SJCRH30 (cell line): ENCODE data around the gene UBE2I. TPM values are rescaled to one million over a fixed set of nuclear protein-coding genes. Genes with fewer than 3 reads are reported as not detected.
"Not testable (repeated sequence)": the region's sequence is repeated elsewhere in the genome, so short reads cannot be mapped to it uniquely, and the experiment has no call there.

ENCODE experiments used
- DNase-seq, 2 experiments: peaks; one replicate each; pipeline ENCODE4 v3.0.0-alpha.2; 2015 to 2020
- H3K27ac ChIP-seq: fragments of 250-450 bp; sonication (Bioruptor Pico); 2 replicates; pipeline ENCODE4 v1.5.1; 2020; ENCODE audit warnings: mild to moderate bottlenecking, moderate library complexity
- H3K27me3 ChIP-seq: fragments of 250-450 bp; sonication (Bioruptor Pico); 2 replicates; pipeline ENCODE4 v1.5.1; 2020; ENCODE audit warnings: mild to moderate bottlenecking, moderate library complexity
- H3K36me3 ChIP-seq: fragments of 250-450 bp; sonication (Bioruptor Pico); 2 replicates; pipeline ENCODE4 v1.5.1; 2020; ENCODE audit warnings: mild to moderate bottlenecking, moderate library complexity
- H3K4me1 ChIP-seq: fragments of 250-450 bp; sonication (Bioruptor Pico); 2 replicates; pipeline ENCODE4 v1.5.1; 2020; ENCODE audit warnings: mild to moderate bottlenecking, moderate library complexity
- H3K4me3 ChIP-seq: fragments of 250-450 bp; sonication (Bioruptor Pico); 2 replicates; pipeline ENCODE4 v1.5.1; 2020; ENCODE audit warnings: mild to moderate bottlenecking, moderate library complexity
- H3K9me3 ChIP-seq: fragments of 250-450 bp; sonication (Bioruptor Pico); replicated peaks from 2 replicates; pipeline ENCODE4 v1.5.1; 2020; ENCODE audit warnings: mild to moderate bottlenecking, moderate library complexity
- total RNA-seq: library from RNA; depleted of rRNA; stranded (reverse); fragments of >200 nt; shearing (Covaris generic); gene quantifications from 2 replicates; pipeline ENCODE4 v1.2.3, GENCODE V29; 2014

The UBE2I gene
- total RNA-seq, 1 experiment from 2014 or later = 181 TPM

GRCh38 chr16:1283296-1283695 lies 26.1 kb upstream of the UBE2I start:
- Histone ChIP-seq H3K27ac (no peak overlapping the region), H3K4me1 (peaks cover 21% of the 10 kb centered on the region), H3K27me3 (peaks cover 76% of the 10 kb centered on the region), H3K4me3 (no peak overlapping the region), H3K36me3 (no peaks in the 10 kb centered on the region), H3K9me3 (no peaks in the 10 kb centered on the region)
- DNase-seq = no peak

GRCh38 chr16:1283996-1284616 lies 25.3 kb upstream of the UBE2I start:
- H3K27me3 ChIP-seq = peaks cover 76% of the 10 kb centered on the region
- no peaks in the 10 kb centered on the region for H3K9me3 ChIP-seq
- H3K4me1 ChIP-seq = peaks cover 13% of the 10 kb centered on the region
- peak in 1 of 2 experiments; percentile 60 for DNase-seq
- no peak overlapping the region for H3K27ac ChIP-seq
- H3K4me3 ChIP-seq = no peak overlapping the region
- H3K36me3 ChIP-seq = no peaks in the 10 kb centered on the region

DNA sequence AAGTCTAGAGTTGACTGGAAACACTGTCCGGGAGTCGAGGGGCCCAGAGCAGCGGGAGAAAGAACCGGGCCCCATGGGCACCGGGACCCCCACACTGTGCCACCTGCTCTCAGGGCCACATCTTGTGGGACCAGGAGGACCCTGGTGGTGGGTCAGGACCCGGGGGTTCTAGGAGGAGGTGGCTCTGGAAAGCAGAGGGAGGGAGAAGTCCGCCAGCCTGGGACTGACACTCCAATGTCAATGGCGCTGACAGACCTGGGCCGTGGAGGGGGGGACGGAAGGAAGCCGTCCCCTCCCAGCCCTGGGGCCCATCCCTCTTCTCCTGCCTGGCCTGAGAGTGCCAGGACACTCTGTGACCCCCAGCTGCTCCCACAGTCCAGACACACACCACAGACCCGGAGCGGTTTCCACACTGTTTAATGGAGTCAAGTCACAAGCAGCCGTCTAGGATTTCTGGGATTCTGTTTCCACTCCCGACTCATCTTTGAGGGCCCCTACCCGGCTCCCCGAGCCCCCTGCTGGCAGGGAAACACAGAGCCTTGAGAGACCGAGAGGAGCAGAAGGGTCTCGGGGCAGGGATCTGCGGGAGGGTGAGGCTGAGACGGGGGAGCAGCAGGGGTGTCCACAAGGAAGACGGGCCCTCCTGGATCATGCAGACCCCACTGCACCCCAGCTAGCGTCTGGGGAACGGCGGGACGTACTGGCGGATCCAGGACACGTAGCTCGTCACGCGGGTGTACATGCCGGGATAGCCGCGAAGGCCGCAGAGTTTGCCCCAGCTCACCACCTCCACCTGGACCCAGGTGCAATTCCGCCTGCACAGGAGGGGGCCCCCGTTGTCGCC lies 23.5 kb upstream of the UBE2I start:
- H3K4me1 ChIP-seq = peaks cover 12% of the 10 kb centered on the region
- DNase-seq = no peak
- H3K27me3 ChIP-seq = peaks cover 73% of the 10 kb centered on the region

GRCh38 chr16:1286513-1287094 lies 22.8 kb upstream of the UBE2I start:
- H3K27ac ChIP-seq = no peak overlapping the region
- peaks cover 12% of the 10 kb centered on the region for H3K4me1 ChIP-seq
- DNase-seq = no peak
- H3K4me3 ChIP-seq = no peak overlapping the region
- H3K9me3 ChIP-seq = no peaks in the 10 kb centered on the region
- H3K36me3 ChIP-seq = no peaks in the 10 kb centered on the region
- peaks cover 75% of the 10 kb centered on the region for H3K27me3 ChIP-seq

More for the DNA sequence above, 23.5 kb upstream of the UBE2I start:
- Histone ChIP-seq H3K27ac (no peak overlapping the region), H3K4me3 (no peak overlapping the region), H3K9me3 (no peaks in the 10 kb centered on the region), H3K36me3 (no peaks in the 10 kb centered on the region)

DNA sequence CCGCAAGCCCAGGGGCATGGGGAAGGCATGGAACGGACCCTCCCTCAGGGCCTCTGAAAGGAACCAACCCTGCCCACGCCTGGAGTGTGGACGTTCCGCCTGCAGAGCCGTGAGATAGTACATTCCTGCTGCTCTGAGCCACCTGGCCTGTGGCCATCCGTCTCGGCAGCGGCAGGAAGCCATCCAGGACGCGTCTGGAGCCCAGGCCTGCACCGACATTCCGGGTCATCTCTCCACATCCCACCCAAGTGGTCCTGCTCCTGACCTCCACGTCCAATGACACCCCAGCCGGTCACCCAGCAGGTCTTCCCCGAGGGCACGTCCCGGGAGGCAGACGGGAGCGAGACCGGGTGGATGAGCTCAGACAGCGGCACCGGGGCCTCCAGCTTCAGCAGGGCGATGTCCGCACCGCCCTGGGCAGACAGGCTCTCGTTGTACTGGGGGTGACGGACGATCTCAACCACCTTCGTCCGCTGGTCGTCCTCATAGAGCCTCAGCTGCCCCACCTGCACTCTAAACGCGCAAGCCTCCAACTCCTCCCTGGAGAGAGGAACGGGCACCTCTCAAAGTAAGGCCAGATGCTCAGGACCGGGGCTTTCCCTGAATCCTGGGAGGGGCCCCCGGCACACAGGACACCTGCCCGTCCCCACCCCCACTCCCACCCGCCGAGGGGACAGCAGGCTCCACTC lies 21.3 kb upstream of the UBE2I start:
- no peak for DNase-seq
- Histone ChIP-seq H3K9me3 (no peaks in the 10 kb centered on the region), H3K27me3 (peaks cover 66% of the 10 kb centered on the region), H3K36me3 (no peaks in the 10 kb centered on the region), H3K4me3 (no peak overlapping the region), H3K27ac (no peak overlapping the region), H3K4me1 (peaks cover 12% of the 10 kb centered on the region)

- no peak for DNase-seq
- H3K9me3 ChIP-seq = no peaks in the 10 kb centered on the region
- H3K4me3 ChIP-seq = no peak overlapping the region
- H3K36me3 ChIP-seq = no peaks in the 10 kb centered on the region
- H3K27me3 ChIP-seq = peaks cover 58% of the 10 kb centered on the region
- no peak overlapping the region for H3K27ac ChIP-seq
- peaks cover 4% of the 10 kb centered on the region for H3K4me1 ChIP-seq
Measured at GRCh38 chr16:1288813-1289476, 20.5 kb upstream of the UBE2I start.

DNA sequence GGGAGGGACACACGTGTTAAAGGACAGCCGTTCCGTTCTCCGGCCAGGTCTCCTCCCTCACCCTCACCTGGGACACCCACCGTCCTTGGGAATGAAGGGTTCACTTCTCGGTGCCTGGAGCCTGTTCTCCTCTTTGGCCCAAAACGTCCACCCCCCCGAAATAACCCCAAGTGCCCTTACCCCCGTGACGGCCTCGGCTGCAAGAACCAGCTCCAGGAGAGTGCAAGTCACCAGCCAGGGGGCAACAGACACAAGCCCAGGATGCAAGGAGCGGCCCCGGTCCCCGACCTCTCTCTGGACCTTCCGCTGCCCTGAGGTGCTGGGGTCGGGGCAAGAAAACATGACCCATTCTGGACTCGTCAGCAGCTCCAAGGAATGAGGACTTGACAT lies 20.0 kb upstream of the UBE2I start:
- Histone ChIP-seq H3K27ac (no peak overlapping the region), H3K4me3 (no peak overlapping the region), H3K27me3 (peaks cover 57% of the 10 kb centered on the region), H3K9me3 (no peaks in the 10 kb centered on the region), H3K4me1 (no peaks in the 10 kb centered on the region), H3K36me3 (no peaks in the 10 kb centered on the region)
- DNase-seq = no peak

DNA sequence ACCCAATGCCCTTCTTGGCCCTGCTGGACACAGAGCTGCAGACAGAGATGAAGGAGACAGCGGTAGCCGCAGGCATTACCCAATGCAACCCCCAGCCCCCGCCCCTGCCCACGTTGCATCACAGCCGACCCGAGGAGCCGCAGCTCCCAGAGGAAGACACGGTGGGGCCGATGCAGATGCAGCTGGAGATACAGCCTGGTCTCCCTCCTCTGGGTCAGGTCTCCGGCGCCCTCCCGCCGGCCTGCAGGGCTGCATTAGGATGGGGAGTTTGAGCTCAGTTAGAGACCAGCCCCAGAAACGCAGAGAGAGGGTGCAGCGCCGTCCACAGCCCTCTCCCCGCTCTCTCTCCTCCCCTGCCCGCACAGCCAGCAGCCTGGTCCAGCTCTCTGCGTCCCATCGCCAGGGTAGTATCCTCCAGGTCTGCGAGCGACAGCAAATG lies 19.4 kb upstream of the UBE2I start:
- DNase-seq = no peak
- no peak overlapping the region for H3K4me3 ChIP-seq
- no peaks in the 10 kb centered on the region for H3K9me3 ChIP-seq
- no peak overlapping the region for H3K27ac ChIP-seq
- no peaks in the 10 kb centered on the region for H3K4me1 ChIP-seq
- H3K36me3 ChIP-seq = no peaks in the 10 kb centered on the region
- peaks cover 58% of the 10 kb centered on the region for H3K27me3 ChIP-seq

GRCh38 chr16:1290860-1291575 lies 18.4 kb upstream of the UBE2I start:
- H3K27me3 ChIP-seq = peaks cover 57% of the 10 kb centered on the region

GRCh38 chr16:1291576-1291974 lies 17.9 kb upstream of the UBE2I start:
- Histone ChIP-seq H3K36me3 (no peaks in the 10 kb centered on the region), H3K9me3 (no peaks in the 10 kb centered on the region), H3K27ac (no peak overlapping the region), H3K27me3 (peaks cover 53% of the 10 kb centered on the region), H3K4me3 (no peak overlapping the region), H3K4me1 (no peaks in the 10 kb centered on the region)
- DNase-seq = peak; percentile 32 to 41

More at GRCh38 chr16:1290860-1291575, 18.4 kb upstream of the UBE2I start:
- Histone ChIP-seq H3K4me3 (no peak overlapping the region), H3K27ac (no peak overlapping the region), H3K9me3 (no peaks in the 10 kb centered on the region), H3K4me1 (no peaks in the 10 kb centered on the region), H3K36me3 (no peaks in the 10 kb centered on the region)
- no peak for DNase-seq

GRCh38 chr16:1292208-1292607 lies 17.2 kb upstream of the UBE2I start:
- H3K27me3 ChIP-seq = peaks cover 53% of the 10 kb centered on the region
- not testable (repeated sequence) for DNase-seq, H3K36me3 ChIP-seq

DNA sequence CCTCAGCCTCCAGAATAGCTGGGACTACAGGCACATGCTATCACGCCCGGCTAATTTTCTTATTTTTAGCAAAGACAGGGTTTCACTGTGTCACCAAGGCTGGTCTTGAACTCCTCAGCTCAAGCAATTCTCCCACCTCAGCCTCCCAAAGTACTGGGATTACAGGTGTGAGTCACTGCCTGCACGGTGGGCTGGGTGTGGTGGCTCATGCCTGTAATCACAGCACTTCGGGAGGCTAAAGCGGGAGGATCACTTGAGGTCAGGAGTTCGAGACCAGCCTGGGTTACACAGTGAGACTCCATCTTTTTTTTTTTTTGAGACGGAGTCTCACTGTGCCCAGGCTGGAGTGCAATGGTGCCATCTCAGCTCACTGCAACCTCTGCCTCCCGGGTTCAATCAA lies 16.6 kb upstream of the UBE2I start:
- not testable (repeated sequence) for H3K36me3 ChIP-seq, H3K4me1 ChIP-seq, H3K4me3 ChIP-seq, DNase-seq, H3K9me3 ChIP-seq, H3K27ac ChIP-seq
- peaks cover 49% of the 10 kb centered on the region for H3K27me3 ChIP-seq

More at GRCh38 chr16:1292208-1292607, 17.2 kb upstream of the UBE2I start:
- not testable (repeated sequence) for H3K4me1 ChIP-seq, H3K4me3 ChIP-seq, H3K9me3 ChIP-seq, H3K27ac ChIP-seq

GRCh38 chr16:1293921-1294656 lies 15.3 kb upstream of the UBE2I start:
- Histone ChIP-seq H3K27ac (no peak overlapping the region), H3K36me3 (no peaks in the 10 kb centered on the region), H3K9me3 (no peaks in the 10 kb centered on the region), H3K4me3 (no peak overlapping the region), H3K4me1 (no peaks in the 10 kb centered on the region), H3K27me3 (peaks cover 43% of the 10 kb centered on the region)
- no peak for DNase-seq
